Heart left ventricle (tissue), 16 donors: ENCODE results near the gene SPAG17. TPM values are rescaled to one million over a fixed set of nuclear protein-coding genes. Genes with fewer than 3 reads are reported as not detected.

Experiments used
- ATAC-seq, 4 donors: fragments of 200-7000 bp; cut with Tn5 transposase; one replicate each; pipeline ENCODE4 v1.9.1; 2020 to 2022; ENCODE audit warnings: moderate library complexity in 4 of 4, mild to moderate bottlenecking in 3 of 4, moderate number of reproducible peaks in 1 of 4
- DNase-seq, 5 donors: peaks; one replicate each; pipeline ENCODE4 v3.0.0-alpha.2; 2020
- H3K27ac ChIP-seq, 12 donors: fragments of 200-600 bp; sonication (generic) in 4 of 12; one replicate each; pipeline versions ENCODE4 v1.5.0 to v1.8.0; 2016 to 2022; ENCODE audit warnings: mild to moderate bottlenecking in 2 of 12
- H3K27me3 ChIP-seq, 9 donors: fragments of 200-600 bp; sonication (generic) in 2 of 9; one replicate each; pipeline versions ENCODE4 v1.5.1 to v1.8.0; 2016 to 2022; ENCODE audit warnings: mild to moderate bottlenecking in 3 of 9
- H3K36me3 ChIP-seq, 9 donors: fragments of 200-600 bp; sonication (generic) in 2 of 9; one replicate each; pipeline versions ENCODE4 v1.5.0 to v1.8.0; 2018 to 2022; ENCODE audit warnings: mild to moderate bottlenecking in 2 of 9
- H3K4me1 ChIP-seq, 12 donors: fragments of 200-600 bp; sonication (generic) in 4 of 12; one replicate each; pipeline versions ENCODE4 v1.5.0 to v1.8.0; 2016 to 2022; ENCODE audit warnings: mild to moderate bottlenecking in 3 of 12
- H3K4me3 ChIP-seq, 12 donors: fragments of 200-600 bp; sonication (generic) in 4 of 12; one replicate each; pipeline versions ENCODE4 v1.5.0 to v1.8.0; 2017 to 2022; ENCODE audit warnings: mild to moderate bottlenecking in 9 of 12, moderate library complexity in 4 of 12
- H3K9me3 ChIP-seq, 12 donors: fragments of 200-600 bp; sonication (generic) in 4 of 12; one replicate each; pipeline versions ENCODE4 v1.5.0 to v1.8.0; 2016 to 2022; ENCODE audit warnings: mild to moderate bottlenecking in 1 of 12
- POLR2A ChIP-seq, 2 donors: fragments of 450-650 bp; IDR thresholded peaks; one replicate each; pipeline ENCODE4 v1.6.1; 2017; ENCODE audit warnings: antibody characterized with exemption in 2 of 2, mild to moderate bottlenecking in 2 of 2, moderate library complexity in 2 of 2
- WGBS, 4 donors: extraction: QIAGEN DNeasy Blood & Tissue Kit in 2 of 4; methylation state at CpG; one replicate each; pipeline versions ENCODE4 v1.1.5 to v1.1.7; 2013 to 2018; 5-methylcytosine and 5-hydroxymethylcytosine counted together
- intact Hi-C, 10 donors: fragments of 100-400 bp; cut with DNase I; formaldehyde crosslinking; loops; one replicate each; pipeline versions ENCODE4 v1.11.1 to v1.14.2; 2022
- polyA plus RNA-seq, 2 donors: library from polyadenylated mRNA; stranded (reverse); fragments of 200-250 nt; gene quantifications; one replicate each; pipeline ENCODE4 v1.2.3, GENCODE V29; 2013
- total RNA-seq, 9 donors: library from RNA; depleted of rRNA in 2 of 9; stranded (reverse); fragments of >200 nt in 2 of 9; fragmentation: NEBNext Ultra II Directional in 3 of 9; extraction: Animal tissue kit (Norgen Biotek cat#: 25700) in 3 of 9; gene quantifications; one replicate each; pipeline versions ENCODE4 v1.1.0 to v1.2.4, GENCODE V29; 2016 to 2023
- TF ChIP-seq, protein P1 (sequence below), 12 donors: fragments of 200-600 bp; sonication (generic) in 4 of 12; IDR thresholded peaks; one replicate each; pipeline versions ENCODE4 v1.5.0 to v1.8.0; 2018 to 2022; ENCODE audit warnings: antibody characterized with exemption in 12 of 12, mild to moderate bottlenecking in 5 of 12
- donor health status: ischemic (EF 13 %, LVEDD 7.1; RV severe dilation, severe dysfunction).
- donor health status: healthy with polysubstance abuse.
- donor health status: DM: no; HTN: yes; CAD: no.
- donor health status: DM: no; HTN: no; CAD: no.
- donor health status: ischemic (EF 25% LVEDD 6.9; RV normal size, moderate dysfunction).
- donor health status: ischemic (EF 25% LVEDD 5.7; RV mildly dilated, moderate dysfunction).
- donor health status: healthy.
- donor health status: DM: yes; HTN: yes; CAD: no.
- donor health status: ischemic (EF 35%, LVEDD 5.7; RV mildly dilated, moderate dysfunction).
- donor health status: nonischemic (EF 11% LVEDD 7.7; RV severe dilation, severe dysfunction).
- donor health status: DM: yes; HTN: yes; CAD: no.
- donor health status: PGD.
- donor health status: ischemic (EF 29% LVEDD 5.4; RV normal size, mild dysfunction).
- donor health status: nonischemic (EF 23%, LVEDD 6.1; RV moderate dilation, normal function).

Gene SPAG17
- total and polyA plus RNA-seq, 11 donors = 0.38 to 0.48 TPM; not detected in 9

DNA sequence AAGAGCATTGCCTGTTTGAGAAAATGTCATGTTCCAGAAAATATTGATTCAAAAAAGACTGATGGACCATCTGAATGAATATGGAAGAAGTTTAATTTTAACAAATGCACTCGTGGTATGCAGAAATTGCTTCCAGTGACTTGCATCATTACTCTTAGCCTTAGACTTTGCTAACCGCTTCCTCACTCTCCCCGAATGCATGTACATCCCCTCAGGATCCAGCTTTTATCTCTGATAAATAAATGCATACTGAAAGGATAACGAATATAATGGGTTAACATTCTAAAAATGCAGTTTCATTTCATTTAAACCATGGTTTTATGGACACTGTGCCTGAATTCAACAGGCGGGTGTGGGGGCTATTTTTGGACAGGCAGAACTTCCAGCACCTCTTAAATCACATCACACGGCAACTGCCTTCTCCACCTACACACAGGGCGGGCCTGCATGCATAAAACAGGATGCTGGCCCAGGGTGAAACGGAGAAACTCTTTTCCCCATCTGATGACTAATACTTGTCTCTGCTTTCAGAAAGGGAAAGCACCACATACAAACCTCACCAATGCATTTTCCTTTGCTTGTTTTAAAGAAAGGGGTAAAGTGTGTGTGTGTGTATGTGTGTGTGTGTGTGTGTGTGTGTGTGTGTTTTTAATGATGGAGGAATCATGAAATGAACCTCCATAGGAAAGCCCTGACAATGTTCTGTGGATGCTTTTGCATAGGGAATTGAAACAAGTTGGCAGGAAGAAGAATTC lies 48.7 kb downstream of the SPAG17 start:
- no peaks in the 10 kb centered on the region for H3K4me1 ChIP-seq
- intact Hi-C loops = loop anchor here in 1 of 10 donors (10.0 kb wide), 1 partner anchor 62 kb away; no protein-coding TSS in a partner anchor
- ATAC-seq = peak in 1 of 4 donors; percentile 67
- no peak overlapping the region for H3K27ac ChIP-seq
- DNase-seq = peak in 1 of 5 donors; percentile 34
- no peak overlapping the region for H3K4me3 ChIP-seq
- WGBS, 4 donors = 33 to 47% (median 36%) methylated on average over 8 of the region's 8 CpGs
- TF ChIP-seq POLR2A (IDR thresholded peaks at IDR 0.05) = no peak
- TF ChIP-seq, protein P1, sequence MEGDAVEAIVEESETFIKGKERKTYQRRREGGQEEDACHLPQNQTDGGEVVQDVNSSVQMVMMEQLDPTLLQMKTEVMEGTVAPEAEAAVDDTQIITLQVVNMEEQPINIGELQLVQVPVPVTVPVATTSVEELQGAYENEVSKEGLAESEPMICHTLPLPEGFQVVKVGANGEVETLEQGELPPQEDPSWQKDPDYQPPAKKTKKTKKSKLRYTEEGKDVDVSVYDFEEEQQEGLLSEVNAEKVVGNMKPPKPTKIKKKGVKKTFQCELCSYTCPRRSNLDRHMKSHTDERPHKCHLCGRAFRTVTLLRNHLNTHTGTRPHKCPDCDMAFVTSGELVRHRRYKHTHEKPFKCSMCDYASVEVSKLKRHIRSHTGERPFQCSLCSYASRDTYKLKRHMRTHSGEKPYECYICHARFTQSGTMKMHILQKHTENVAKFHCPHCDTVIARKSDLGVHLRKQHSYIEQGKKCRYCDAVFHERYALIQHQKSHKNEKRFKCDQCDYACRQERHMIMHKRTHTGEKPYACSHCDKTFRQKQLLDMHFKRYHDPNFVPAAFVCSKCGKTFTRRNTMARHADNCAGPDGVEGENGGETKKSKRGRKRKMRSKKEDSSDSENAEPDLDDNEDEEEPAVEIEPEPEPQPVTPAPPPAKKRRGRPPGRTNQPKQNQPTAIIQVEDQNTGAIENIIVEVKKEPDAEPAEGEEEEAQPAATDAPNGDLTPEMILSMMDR (IDR thresholded peaks at IDR 0.05) = no peak
- H3K27me3 ChIP-seq = peaks cover 0 to 16% (median 0%) of the 10 kb centered on the region in 9 donors
- no peaks in the 10 kb centered on the region for H3K36me3 ChIP-seq
- H3K9me3 ChIP-seq = no peaks in the 10 kb centered on the region

DNA sequence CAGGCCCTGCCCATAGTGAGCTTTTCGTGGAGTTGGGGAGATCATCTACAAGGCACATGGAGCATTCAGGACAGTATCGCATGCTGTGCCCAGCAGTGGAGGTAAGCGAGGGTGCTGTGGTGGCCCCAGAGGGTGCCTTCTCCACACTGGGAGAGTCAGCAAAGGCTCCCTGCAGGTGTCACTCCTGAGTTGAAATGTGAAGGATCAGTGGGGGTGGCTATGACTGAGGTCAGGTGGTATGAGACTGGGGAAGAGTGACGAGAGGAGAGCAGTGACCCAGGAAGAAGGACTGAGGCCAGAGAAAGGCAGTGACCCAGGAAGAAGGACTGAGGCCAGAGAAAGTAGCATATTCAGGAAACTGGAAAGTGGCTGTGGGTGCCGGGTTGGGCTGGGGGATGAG lies 53.0 kb downstream of the SPAG17 start:
- Histone ChIP-seq H3K27ac (no peak overlapping the region), H3K9me3 (no peaks in the 10 kb centered on the region), H3K4me1 (no peaks in the 10 kb centered on the region), H3K27me3 (peaks cover 0 to 16% (median 0%) of the 10 kb centered on the region in 9 donors), H3K4me3 (no peak overlapping the region), H3K36me3 (no peaks in the 10 kb centered on the region)
- ATAC-seq (no peak), DNase-seq (no peak)
- WGBS, 4 donors = 77 to 86% (median 82%) methylated on average over 5 of the region's 5 CpGs
- TF ChIP-seq POLR2A (IDR thresholded peaks at IDR 0.05) = no peak
- TF ChIP-seq, protein P1 (IDR thresholded peaks at IDR 0.05) = no peak
- intact Hi-C loops = loop anchor here in 1 of 10 donors (10.0 kb wide), 1 partner anchor 57 kb away; no protein-coding TSS in a partner anchor

DNA sequence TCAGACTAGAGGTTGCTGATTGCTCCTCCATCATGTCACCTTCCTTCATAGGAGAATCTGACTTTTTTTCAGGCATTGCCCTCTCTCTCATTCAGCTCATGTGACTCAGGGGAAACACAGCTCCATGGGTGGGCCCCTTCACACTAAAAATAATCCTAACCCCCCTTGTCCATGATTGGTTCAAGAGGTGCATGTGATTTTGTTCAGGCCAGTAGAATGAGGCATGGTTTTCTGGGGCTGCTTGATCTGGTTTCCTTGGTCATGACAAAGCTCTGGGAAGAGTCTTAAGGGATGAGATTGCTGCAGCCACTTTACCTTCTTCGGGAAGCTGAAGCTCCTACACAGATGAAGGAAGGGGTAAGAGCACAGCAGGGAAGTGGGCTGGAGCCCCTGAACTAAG lies 56.3 kb downstream of the SPAG17 start:
- Histone ChIP-seq H3K27me3 (peaks cover 0 to 16% (median 0%) of the 10 kb centered on the region in 9 donors), H3K27ac (no peak overlapping the region), H3K36me3 (no peaks in the 10 kb centered on the region), H3K4me1 (no peaks in the 10 kb centered on the region), H3K4me3 (no peak overlapping the region), H3K9me3 (no peaks in the 10 kb centered on the region)
- no peak for ATAC-seq
- intact Hi-C loops = no loop called here
- WGBS, 4 donors = 55 to 83% (median 78%) methylated on average over 1 of the region's 1 CpG
- DNase-seq = no peak
- TF ChIP-seq POLR2A (IDR thresholded peaks at IDR 0.05) = no peak
- TF ChIP-seq, protein P1 (IDR thresholded peaks at IDR 0.05) = no peak

DNA sequence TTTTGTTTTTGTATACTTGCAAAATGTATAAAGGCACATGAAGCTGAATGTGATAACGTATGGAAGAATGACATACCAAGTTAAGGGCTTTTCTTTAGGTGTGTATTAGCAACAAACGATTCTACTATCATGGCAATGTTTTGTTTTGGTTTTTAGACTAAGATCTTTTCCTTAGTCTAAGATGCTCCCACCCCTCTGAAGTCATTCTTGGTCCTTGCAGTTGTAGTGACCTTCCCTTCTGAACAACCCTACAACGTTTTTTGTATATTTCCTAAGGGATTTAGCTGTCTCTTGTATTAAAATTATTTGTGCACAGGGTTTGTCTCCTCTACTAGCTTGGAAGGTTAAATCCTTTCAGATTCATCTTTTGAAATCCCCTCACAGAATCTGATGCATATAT lies 61.0 kb downstream of the SPAG17 start:
- DNase-seq (no peak), ATAC-seq (no peak)
- H3K27me3 ChIP-seq = no peaks in the 10 kb centered on the region
- H3K9me3 ChIP-seq = no peaks in the 10 kb centered on the region
- H3K36me3 ChIP-seq = no peaks in the 10 kb centered on the region
- TF ChIP-seq POLR2A (IDR thresholded peaks at IDR 0.05) = no peak
- TF ChIP-seq, protein P1 (IDR thresholded peaks at IDR 0.05) = no peak
- intact Hi-C loops = no loop called here
- H3K27ac ChIP-seq = no peak overlapping the region
- H3K4me3 ChIP-seq = no peak overlapping the region
- peaks cover 0 to 3% (median 0%) of the 10 kb centered on the region in 12 donors for H3K4me1 ChIP-seq
- WGBS, 4 donors = 52 to 65% (median 58%) methylated on average over 3 of the region's 3 CpGs
